ENCODE measurements around the gene DBF4.
"Not testable (repeated sequence)": the region's sequence is repeated elsewhere in the genome, so short reads cannot be mapped to it uniquely, and the experiment has no call there.

Gene DBF4, protein sequence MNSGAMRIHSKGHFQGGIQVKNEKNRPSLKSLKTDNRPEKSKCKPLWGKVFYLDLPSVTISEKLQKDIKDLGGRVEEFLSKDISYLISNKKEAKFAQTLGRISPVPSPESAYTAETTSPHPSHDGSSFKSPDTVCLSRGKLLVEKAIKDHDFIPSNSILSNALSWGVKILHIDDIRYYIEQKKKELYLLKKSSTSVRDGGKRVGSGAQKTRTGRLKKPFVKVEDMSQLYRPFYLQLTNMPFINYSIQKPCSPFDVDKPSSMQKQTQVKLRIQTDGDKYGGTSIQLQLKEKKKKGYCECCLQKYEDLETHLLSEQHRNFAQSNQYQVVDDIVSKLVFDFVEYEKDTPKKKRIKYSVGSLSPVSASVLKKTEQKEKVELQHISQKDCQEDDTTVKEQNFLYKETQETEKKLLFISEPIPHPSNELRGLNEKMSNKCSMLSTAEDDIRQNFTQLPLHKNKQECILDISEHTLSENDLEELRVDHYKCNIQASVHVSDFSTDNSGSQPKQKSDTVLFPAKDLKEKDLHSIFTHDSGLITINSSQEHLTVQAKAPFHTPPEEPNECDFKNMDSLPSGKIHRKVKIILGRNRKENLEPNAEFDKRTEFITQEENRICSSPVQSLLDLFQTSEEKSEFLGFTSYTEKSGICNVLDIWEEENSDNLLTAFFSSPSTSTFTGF

DNA sequence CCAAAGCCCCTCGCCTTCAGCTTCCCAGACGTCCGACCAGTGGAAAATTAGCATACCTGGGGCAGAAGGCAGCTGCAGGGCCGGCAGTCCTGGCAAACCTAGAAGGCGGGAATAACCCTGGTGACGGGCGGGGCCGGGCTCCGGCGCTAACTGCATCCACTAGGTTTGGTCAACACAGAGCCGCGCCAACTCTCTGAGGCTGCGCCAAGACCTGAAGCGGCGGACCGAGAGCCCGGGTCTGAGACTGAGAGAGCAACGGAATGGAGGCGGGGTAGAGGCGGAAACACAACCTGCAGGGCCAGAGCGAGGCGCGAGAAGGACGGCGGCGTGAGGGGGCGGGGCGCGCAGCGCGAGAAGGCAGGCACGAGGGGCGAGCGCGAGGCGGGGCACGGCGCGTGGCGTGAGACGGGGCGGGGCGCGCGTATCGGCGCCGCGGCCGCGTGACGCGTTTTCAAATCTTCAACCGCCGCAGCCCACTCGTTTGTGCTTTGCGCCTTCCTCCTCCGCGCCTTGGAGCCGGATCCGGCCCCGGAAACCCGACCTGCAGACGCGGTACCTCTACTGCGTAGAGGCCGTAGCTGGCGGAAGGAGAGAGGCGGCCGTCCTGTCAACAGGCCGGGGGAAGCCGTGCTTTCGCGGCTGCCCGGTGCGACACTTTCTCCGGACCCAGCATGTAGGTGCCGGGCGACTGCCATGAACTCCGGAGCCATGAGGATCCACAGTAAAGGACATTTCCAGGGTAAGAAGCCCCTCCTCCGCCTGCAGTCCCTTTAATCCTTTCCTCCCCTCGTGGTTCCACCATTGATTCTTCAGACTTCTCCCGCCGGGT is at the start of gene DBF4, which contains the start of gene SLC25A40:
Gene DBF4 (plus strand): TSS at position 454 of the 829 bp plus-strand sequence. CDS start 240 bp downstream, at position 694.
Gene SLC25A40 (minus strand): TSS at position 321 of the 829 bp plus-strand sequence. CDS start 17,633 bp downstream, outside the sequence.
- H3K4me3 ChIP-seq (ENCODE audit: low read depth, low read length): peak within 1 kb of the TSS; percentile 87
- TF ChIP-seq, protein P1, sequence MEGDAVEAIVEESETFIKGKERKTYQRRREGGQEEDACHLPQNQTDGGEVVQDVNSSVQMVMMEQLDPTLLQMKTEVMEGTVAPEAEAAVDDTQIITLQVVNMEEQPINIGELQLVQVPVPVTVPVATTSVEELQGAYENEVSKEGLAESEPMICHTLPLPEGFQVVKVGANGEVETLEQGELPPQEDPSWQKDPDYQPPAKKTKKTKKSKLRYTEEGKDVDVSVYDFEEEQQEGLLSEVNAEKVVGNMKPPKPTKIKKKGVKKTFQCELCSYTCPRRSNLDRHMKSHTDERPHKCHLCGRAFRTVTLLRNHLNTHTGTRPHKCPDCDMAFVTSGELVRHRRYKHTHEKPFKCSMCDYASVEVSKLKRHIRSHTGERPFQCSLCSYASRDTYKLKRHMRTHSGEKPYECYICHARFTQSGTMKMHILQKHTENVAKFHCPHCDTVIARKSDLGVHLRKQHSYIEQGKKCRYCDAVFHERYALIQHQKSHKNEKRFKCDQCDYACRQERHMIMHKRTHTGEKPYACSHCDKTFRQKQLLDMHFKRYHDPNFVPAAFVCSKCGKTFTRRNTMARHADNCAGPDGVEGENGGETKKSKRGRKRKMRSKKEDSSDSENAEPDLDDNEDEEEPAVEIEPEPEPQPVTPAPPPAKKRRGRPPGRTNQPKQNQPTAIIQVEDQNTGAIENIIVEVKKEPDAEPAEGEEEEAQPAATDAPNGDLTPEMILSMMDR (IDR thresholded peaks at IDR 0.05; ENCODE audit: low read depth, low read length, missing control alignments): no peak
- DNase-seq (ENCODE audit: low read depth): peak; percentile 87
- in situ Hi-C loops (cut with HindIII; ENCODE audit: low sequenced_read_pairs): no loop called here

DNA sequence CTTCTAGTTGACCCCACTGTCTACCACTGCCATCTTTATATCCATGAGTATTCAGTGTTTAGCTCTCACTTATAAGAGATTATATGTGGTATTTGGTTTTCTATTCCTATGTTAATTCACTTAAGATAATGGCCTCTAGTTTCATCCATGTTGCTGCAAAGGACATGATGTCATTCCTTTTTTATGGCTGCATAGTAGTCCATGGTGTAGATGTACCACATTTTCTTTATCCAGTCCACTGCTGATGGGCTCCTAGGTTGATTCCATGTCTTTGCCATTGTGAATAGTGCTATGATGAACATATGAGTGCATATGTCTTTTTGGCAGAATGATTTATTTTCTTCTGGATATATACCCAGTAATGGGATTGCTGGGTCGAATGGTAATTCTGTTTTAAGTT is 47.9 kb upstream of the DBF4 start:
- H3K4me3 ChIP-seq (ENCODE audit: low read depth, low read length); DNase-seq (ENCODE audit: low read depth); in situ Hi-C loops (cut with HindIII; ENCODE audit: low sequenced_read_pairs): not testable (repeated sequence)

DNA sequence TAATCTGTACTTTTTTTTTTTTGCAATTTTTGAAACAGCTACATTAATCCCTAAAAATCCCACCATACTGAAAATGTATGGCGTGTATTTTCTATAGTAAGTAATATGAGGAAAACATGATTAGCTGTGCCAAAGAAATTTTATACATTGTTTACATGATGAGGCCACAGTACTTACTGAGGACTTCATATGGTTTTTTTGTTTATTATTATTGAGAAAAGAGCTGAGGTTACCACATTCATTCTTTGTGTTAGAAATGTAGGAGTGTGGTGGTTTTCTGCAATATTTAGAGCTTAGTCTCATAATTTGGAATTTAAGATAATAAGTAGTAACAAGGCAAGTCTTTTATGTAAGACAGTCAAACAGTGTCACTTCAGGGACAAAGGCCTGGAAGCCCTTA is 45.2 kb upstream of the DBF4 start:
- no peak overlapping the region for H3K4me3 ChIP-seq (ENCODE audit: low read depth, low read length)
- DNase-seq (ENCODE audit: low read depth): no peak
- in situ Hi-C loops (cut with HindIII; ENCODE audit: low sequenced_read_pairs): no loop called here
- TF ChIP-seq, protein P1 (IDR thresholded peaks at IDR 0.05; ENCODE audit: low read depth, low read length, missing control alignments): no peak

DNA sequence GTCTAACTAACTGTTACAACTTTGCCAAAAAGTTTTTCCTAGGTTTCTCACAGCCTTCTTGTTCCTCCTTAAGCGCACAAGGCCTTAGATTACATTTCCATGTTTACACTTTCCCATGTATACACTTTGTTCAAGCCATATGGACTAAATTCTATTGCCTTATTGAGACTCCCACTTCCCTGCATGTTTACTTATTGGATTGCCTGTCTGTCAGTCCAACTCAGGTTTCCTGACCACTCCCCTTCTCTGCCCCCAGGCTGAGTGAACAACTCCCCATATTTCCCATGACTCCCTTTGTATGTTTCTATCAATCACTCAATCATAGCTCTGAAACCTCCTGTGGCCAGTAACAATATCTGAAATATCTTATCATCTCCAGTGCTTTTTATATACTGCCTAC is 43.2 kb upstream of the DBF4 start:
- no peak for DNase-seq (ENCODE audit: low read depth)
- TF ChIP-seq, protein P1 (IDR thresholded peaks at IDR 0.05; ENCODE audit: low read depth, low read length, missing control alignments): no peak
- in situ Hi-C loops (cut with HindIII; ENCODE audit: low sequenced_read_pairs): no loop called here
- no peak overlapping the region for H3K4me3 ChIP-seq (ENCODE audit: low read depth, low read length)

DNA sequence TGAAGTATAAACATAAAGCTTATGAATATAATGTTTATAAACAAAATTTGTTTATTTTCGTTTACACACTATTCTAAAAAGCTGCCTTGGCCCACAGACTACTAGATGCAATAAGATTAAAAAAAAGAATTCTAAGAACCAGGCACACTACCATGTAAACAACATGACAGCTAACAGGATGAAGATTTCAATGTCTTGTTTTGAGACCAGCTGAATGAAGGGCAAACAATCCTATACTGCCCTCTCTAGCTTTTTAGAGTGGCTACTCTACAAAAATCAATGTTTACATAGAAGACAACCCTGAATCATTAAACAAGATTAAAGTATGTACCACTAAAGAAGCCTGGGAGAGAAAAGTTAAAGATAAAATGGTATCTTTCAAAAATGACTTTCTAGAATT is 38.7 kb upstream of the DBF4 start:
- TF ChIP-seq, protein P1 (IDR thresholded peaks at IDR 0.05; ENCODE audit: low read depth, low read length, missing control alignments): no peak
- no peak for DNase-seq (ENCODE audit: low read depth)
- no peak overlapping the region for H3K4me3 ChIP-seq (ENCODE audit: low read depth, low read length)
- in situ Hi-C loops (cut with HindIII; ENCODE audit: low sequenced_read_pairs): no loop called here

DNA sequence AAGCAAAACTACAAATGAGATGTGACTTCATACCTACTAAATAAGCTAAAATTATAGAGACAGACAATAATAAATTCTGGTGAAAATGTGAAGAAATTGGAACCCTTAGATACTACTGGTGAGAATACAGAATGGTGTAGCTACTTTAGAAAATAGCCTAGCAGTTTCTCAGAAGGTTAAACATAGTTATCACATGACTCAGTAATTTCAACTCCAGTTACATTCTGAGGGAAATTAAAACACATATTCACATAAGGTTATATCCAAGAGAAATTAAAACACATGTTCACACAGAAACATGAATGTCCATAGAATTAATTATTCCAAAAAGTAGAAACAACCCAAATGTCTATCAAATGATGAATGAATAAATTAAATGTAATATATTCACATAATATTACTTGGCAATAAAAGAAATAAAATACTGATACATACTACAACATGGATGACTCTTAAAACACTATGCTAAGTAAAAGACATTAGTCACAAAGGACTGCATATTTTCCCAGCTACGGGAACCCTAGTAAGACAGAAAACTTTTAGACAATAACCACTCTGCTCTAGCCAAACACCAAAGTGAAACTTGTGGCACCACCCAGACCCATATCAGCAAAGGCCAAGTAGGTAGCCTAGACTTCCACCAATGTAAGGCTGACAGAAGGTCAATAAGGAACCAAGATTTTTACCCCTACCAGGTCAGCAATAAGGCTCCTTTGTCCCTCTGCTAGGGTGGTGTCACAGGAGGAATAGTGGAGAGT is 25.3 kb upstream of the DBF4 start:
- DNase-seq (ENCODE audit: low read depth): no peak
- TF ChIP-seq, protein P1 (IDR thresholded peaks at IDR 0.05; ENCODE audit: low read depth, low read length, missing control alignments): no peak
- in situ Hi-C loops (cut with HindIII; ENCODE audit: low sequenced_read_pairs): no loop called here
- H3K4me3 ChIP-seq (ENCODE audit: low read depth, low read length): no peak overlapping the region
